Neural cell (in vitro differentiated cells): Measurements from ENCODE around the gene SLCO2B1. TPM values are rescaled to one million over a fixed set of nuclear protein-coding genes. Genes with fewer than 3 reads are reported as not detected.

ENCODE experiments used
- H2AFZ ChIP-seq: fragments of 200-600, 300-800 bp; sonication (generic), shearing (Covaris generic); 2 replicates; pipeline ENCODE4 v1.6.0; 2014; ENCODE audit warnings: low read depth, mild to moderate bottlenecking, antibody characterized with exemption, low read length, moderate library complexity
- H3F3A ChIP-seq: fragments of 200-600 bp; shearing (Covaris generic); 2 replicates; pipeline ENCODE4 v1.6.1; 2016; ENCODE audit warnings: mild to moderate bottlenecking, moderate library complexity, mixed read lengths, antibody characterized with exemption, low read length; ENCODE audit not compliant: insufficient read depth, poor library complexity, severe bottlenecking
- H3K27ac ChIP-seq: fragments of 200-600, 300-800 bp; sonication (generic), shearing (Covaris generic); 2 replicates; pipeline ENCODE4 v1.5.1; 2014; ENCODE audit warnings: mild to moderate bottlenecking, low read length, moderate library complexity
- H3K27me3 ChIP-seq: fragments of 300-800, 200-600 bp; sonication (generic), shearing (Covaris generic); 2 replicates; pipeline ENCODE4 v1.6.0; 2014; ENCODE audit warnings: mild to moderate bottlenecking, low read depth, low read length, moderate library complexity; ENCODE audit not compliant: insufficient read depth
- H3K36me3 ChIP-seq: fragments of 300-800, 200-600 bp; sonication (generic), shearing (Covaris generic); 2 replicates; pipeline ENCODE4 v1.5.1; 2014; ENCODE audit warnings: mild to moderate bottlenecking, antibody characterized with exemption, low read length, moderate library complexity; ENCODE audit not compliant: insufficient read depth
- H3K4me2 ChIP-seq: fragments of 300-800, 200-600 bp; sonication (generic), shearing (Covaris generic); 2 replicates; pipeline ENCODE4 v1.6.0; 2014; ENCODE audit warnings: mild to moderate bottlenecking, low read length
- H3K4me3 ChIP-seq: fragments of 300-800, 200-600 bp; sonication (generic), shearing (Covaris generic); 2 replicates; pipeline ENCODE4 v1.5.1; 2014; ENCODE audit warnings: mild to moderate bottlenecking, low read length, moderate library complexity
- H3K79me2 ChIP-seq: fragments of 200-600 bp; shearing (Covaris generic); replicated peaks from 2 replicates; pipeline ENCODE4 v1.6.0; 2014; ENCODE audit warnings: mild to moderate bottlenecking, low read length, moderate library complexity; ENCODE audit not compliant: insufficient read depth
- H3K9ac ChIP-seq: fragments of 300-800, 200-600 bp; sonication (generic), shearing (Covaris generic); 2 replicates; pipeline ENCODE4 v1.6.1; 2016; ENCODE audit warnings: mild to moderate bottlenecking, low read length, mixed read lengths
- H3K9me2 ChIP-seq: fragments of 200-600 bp; shearing (Covaris generic); 2 replicates; pipeline ENCODE4 v1.6.1; 2016; ENCODE audit warnings: mild to moderate bottlenecking, low read length, mixed read lengths; ENCODE audit not compliant: insufficient read depth
- H3K9me3 ChIP-seq: fragments of 200-600, 300-800 bp; sonication (generic), shearing (Covaris generic); 2 replicates; pipeline ENCODE4 v1.6.1; 2016; ENCODE audit warnings: mild to moderate bottlenecking, mixed run types, low read length, moderate library complexity, mixed read lengths
- H4K20me1 ChIP-seq: fragments of 200-600 bp; shearing (Covaris generic); 2 replicates; pipeline ENCODE4 v1.6.1; 2016; ENCODE audit warnings: mild to moderate bottlenecking, mixed run types; ENCODE audit not compliant: insufficient read depth
- CTCF ChIP-seq: fragments of 450-650 bp; IDR thresholded peaks from 2 replicates; pipeline ENCODE4 v1.5.1; 2014; ENCODE audit warnings: antibody characterized with exemption, mild to moderate bottlenecking, moderate library complexity; ENCODE audit not compliant: poor library complexity, severe bottlenecking
- EP300 ChIP-seq: fragments of 450-650 bp; conservative IDR thresholded peaks from 2 replicates; pipeline ENCODE4 v1.6.1; 2014; ENCODE audit warnings: antibody characterized with exemption, mild to moderate bottlenecking, moderate library complexity; ENCODE audit not compliant: poor library complexity, severe bottlenecking
- EZH2 ChIP-seq: fragments of 200-600, 300-800 bp; shearing (Covaris generic), sonication (generic); IDR thresholded peaks from 2 replicates; pipeline ENCODE4 v1.6.1; 2014; ENCODE audit warnings: antibody characterized with exemption, low read length, borderline replicate concordance, mild to moderate bottlenecking; ENCODE audit not compliant: insufficient read depth, poor library complexity, severe bottlenecking
- MXI1 ChIP-seq: fragments of 450-650 bp; conservative IDR thresholded peaks from 2 replicates; pipeline ENCODE4 v1.6.1; 2014; ENCODE audit warnings: antibody characterized with exemption, mild to moderate bottlenecking; ENCODE audit not compliant: poor library complexity, severe bottlenecking
- POLR2AphosphoS5 ChIP-seq: IDR thresholded peaks from 2 replicates; pipeline ENCODE4 v1.6.1; 2012
- RAD21 ChIP-seq: fragments of 450-650 bp; conservative IDR thresholded peaks from 2 replicates; pipeline ENCODE4 v1.6.1; 2014; ENCODE audit warnings: antibody characterized with exemption, mild to moderate bottlenecking, moderate library complexity
- REST ChIP-seq: IDR thresholded peaks from 2 replicates; pipeline ENCODE4 v1.6.1; 2012; ENCODE audit warnings: borderline replicate concordance
- SMC3 ChIP-seq: fragments of 450-650 bp; conservative IDR thresholded peaks from 2 replicates; pipeline ENCODE4 v1.6.1; 2014; ENCODE audit warnings: antibody characterized with exemption, mild to moderate bottlenecking, moderate library complexity; ENCODE audit not compliant: poor library complexity
- TAF1 ChIP-seq: IDR thresholded peaks from 2 replicates; pipeline ENCODE4 v1.6.1; 2012; ENCODE audit warnings: low read depth
- polyA plus RNA-seq: library from polyadenylated mRNA; depleted of rRNA; stranded (reverse); fragments of >200 nt; gene quantifications from 2 replicates; pipeline ENCODE4 v1.2.3, GENCODE V29; 2014

The SLCO2B1 gene
- polyA plus RNA-seq, 1 donor from 2014 or later, result not detected

GRCh38 chr11:75170516-75171201 is 19.8 kb downstream of the SLCO2B1 start:
- Histone ChIP-seq H3K79me2 (no peaks in the 10 kb centered on the region), H3F3A (no peaks in the 10 kb centered on the region), H3K27ac (no peak overlapping the region), H3K9me3 (no peaks in the 10 kb centered on the region), H2AFZ (no peak overlapping the region), H3K27me3 (no peaks in the 10 kb centered on the region), H3K4me2 (no peak overlapping the region), H3K4me3 (no peak overlapping the region), H3K36me3 (no peaks in the 10 kb centered on the region), H4K20me1 (no peaks in the 10 kb centered on the region), H3K9me2 (no peaks in the 10 kb centered on the region), H3K9ac (no peak overlapping the region)
- TF ChIP-seq EZH2, result no peak
- TF ChIP-seq TAF1, result no peak
- no peak for TF ChIP-seq SMC3

DNA sequence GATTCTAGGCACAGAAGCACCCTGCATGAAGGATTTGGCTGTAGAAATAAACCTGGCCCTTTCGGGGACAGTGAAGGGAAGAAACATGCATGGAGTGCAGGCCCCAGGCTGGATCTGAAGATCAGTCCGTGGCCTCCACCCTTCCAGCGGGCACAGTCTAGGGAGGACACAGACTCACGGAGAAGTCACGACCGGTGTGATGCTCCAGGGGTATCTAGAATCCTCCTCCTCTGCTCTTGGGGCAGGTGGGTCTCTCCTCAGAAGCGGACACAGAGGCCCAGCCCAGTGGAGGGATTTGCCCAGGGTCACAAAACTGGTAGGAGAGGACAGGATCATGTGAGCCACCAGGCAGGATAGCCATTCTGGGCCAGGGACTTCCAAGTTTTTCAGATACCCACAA is 22.4 kb downstream of the SLCO2B1 start:
- H3K9me3 ChIP-seq, result no peaks in the 10 kb centered on the region
- H3K36me3 ChIP-seq, result no peaks in the 10 kb centered on the region
- no peak overlapping the region for H3K4me3 ChIP-seq
- no peak overlapping the region for H3K27ac ChIP-seq
- H3K9ac ChIP-seq, result no peak overlapping the region
- no peaks in the 10 kb centered on the region for H3K79me2 ChIP-seq
- no peak overlapping the region for H2AFZ ChIP-seq
- no peaks in the 10 kb centered on the region for H3F3A ChIP-seq
- TF ChIP-seq REST, result no peak
- no peak for TF ChIP-seq MXI1
- no peak for TF ChIP-seq POLR2AphosphoS5
- no peak for TF ChIP-seq CTCF
- TF ChIP-seq TAF1, result no peak
- no peak for TF ChIP-seq SMC3
- TF ChIP-seq EP300, result no peak
- no peak for TF ChIP-seq RAD21
- no peak for TF ChIP-seq EZH2
- no peak overlapping the region for H3K4me2 ChIP-seq
- no peaks in the 10 kb centered on the region for H3K27me3 ChIP-seq
- H3K9me2 ChIP-seq, result no peaks in the 10 kb centered on the region
- no peaks in the 10 kb centered on the region for H4K20me1 ChIP-seq
